Omental fat pad (tissue), 4 donors: Measurements from ENCODE around the gene THY1. TPM values are rescaled to one million over a fixed set of nuclear protein-coding genes. Genes with fewer than 3 reads are reported as not detected.

ENCODE experiments used
- ATAC-seq: fragments of 150-250 bp; one replicate; pipeline ENCODE4 v1.9.1; 2016; ENCODE audit warnings: mild to moderate bottlenecking, moderate library complexity; ENCODE audit not compliant: low FRiP score
- DNase-seq: peaks from one replicate; pipeline ENCODE4 v3.0.0-alpha.2; 2019; ENCODE audit warnings: low spot score
- total RNA-seq, 4 donors: library from RNA; depleted of rRNA; stranded (reverse); fragments of >200 nt; gene quantifications; one replicate each; pipeline ENCODE4 v1.1.0, GENCODE V29; 2016
- TF ChIP-seq, protein P1 (sequence below), 3 donors: fragments of 450-650 bp; IDR thresholded peaks; one replicate each; pipeline ENCODE4 v1.5.1; 2016 to 2017; ENCODE audit warnings: antibody characterized with exemption in 3 of 3, mild to moderate bottlenecking in 3 of 3, moderate library complexity in 2 of 3

The THY1 gene
- 10 to 100 TPM; 12.0 to 71.5 (median 33.3) TPM for total RNA-seq

DNA sequence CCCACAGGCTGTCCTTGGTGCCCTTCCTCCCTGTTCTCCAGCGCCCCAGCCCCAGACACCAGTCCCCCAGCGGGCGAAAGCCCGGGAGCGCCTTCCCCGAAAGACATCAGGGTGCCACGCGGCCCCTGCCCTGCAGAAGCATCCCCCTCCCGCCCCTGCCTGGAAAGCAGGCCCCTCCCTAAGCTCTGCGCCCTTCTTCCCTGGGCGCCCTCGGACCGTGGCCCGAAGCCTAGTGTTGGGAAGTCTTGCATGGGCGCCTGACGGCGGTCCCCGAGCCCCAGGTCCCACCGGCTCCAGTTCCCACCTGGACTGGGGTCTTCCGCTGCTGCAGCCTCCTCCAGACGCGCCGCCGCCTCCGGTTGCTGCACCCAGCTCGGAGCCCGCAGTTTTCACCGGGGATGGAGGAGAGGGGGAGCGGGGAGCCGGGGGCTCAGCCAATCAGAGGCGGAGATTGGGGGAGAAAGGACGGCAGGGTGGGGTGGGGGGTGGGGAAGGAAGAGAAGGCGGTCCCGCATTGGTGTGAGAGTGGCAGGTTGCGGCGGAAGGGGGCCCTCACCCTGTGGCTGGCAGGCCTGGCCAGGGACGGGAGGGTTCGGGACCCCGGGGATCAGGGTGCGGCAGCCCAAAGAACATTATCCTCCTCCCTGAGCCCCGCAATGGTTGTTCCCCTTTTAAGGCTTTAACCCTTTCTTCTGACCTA lies at the start of gene THY1:
THY1 (minus strand) TSS at position 364 of the 700 bp plus-strand sequence. CDS start 2,267 bp downstream, outside the sequence.
- TF ChIP-seq, protein P1, sequence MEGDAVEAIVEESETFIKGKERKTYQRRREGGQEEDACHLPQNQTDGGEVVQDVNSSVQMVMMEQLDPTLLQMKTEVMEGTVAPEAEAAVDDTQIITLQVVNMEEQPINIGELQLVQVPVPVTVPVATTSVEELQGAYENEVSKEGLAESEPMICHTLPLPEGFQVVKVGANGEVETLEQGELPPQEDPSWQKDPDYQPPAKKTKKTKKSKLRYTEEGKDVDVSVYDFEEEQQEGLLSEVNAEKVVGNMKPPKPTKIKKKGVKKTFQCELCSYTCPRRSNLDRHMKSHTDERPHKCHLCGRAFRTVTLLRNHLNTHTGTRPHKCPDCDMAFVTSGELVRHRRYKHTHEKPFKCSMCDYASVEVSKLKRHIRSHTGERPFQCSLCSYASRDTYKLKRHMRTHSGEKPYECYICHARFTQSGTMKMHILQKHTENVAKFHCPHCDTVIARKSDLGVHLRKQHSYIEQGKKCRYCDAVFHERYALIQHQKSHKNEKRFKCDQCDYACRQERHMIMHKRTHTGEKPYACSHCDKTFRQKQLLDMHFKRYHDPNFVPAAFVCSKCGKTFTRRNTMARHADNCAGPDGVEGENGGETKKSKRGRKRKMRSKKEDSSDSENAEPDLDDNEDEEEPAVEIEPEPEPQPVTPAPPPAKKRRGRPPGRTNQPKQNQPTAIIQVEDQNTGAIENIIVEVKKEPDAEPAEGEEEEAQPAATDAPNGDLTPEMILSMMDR (IDR thresholded peaks at IDR 0.05) = no peak
- ATAC-seq = no peak
- DNase-seq = no peak

DNA sequence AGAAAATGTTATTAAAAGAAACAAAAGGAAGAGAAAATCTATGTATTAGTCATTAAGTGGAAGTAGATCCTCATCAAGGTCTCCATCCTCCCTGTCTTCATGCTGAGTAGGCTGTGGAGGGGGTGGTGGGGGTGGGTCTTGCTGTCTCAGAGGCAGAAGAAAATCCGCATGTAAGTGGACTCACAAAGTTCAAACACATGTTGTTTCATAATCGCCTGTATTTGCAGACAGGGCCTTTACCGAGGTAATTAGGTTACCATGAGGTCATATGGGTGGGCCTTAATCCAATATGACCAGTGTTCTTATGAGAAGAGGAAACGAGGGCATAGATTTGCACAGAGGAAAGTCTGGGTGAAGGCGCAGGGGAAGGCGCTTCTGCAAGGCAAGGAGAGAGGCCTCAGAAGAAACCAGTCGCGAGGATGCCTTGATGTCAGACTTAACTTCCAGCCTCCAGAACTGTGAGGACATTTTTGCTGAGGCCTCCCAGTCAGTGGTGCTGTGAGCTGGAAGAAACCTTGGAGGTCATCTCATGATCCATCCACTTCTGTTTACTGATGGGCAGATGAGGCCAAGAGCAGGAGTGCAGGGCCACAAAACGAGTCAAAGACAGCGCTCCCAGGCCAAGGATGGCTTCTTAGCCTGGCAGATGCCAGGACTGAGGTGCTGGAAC lies 49.3 kb upstream of the THY1 start:
- DNase-seq (no peak), ATAC-seq (no peak)
- TF ChIP-seq, protein P1 (IDR thresholded peaks at IDR 0.05) = no peak

DNA sequence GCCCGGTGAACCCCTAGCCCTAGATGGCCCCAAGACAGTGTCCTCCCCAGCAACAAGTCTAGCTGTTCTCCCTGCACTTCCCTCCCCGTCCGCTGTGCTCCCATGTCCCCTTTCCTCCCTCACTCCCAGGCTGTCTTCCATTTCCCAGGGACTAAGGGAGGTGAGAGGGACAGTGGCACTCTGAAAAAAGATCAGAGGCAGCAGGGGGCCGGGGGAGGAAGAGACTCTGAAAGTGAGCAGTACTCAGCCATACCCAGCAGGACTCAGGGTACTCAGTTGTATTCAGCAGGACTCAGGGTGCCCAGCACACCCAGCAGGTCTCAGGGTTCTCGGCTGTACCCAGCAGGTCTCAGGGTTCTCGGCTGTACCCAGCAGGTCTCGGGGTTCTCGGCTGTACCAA lies 48.4 kb upstream of the THY1 start:
- ATAC-seq (no peak), DNase-seq (no peak)
- TF ChIP-seq, protein P1 (IDR thresholded peaks at IDR 0.05) = no peak

DNA sequence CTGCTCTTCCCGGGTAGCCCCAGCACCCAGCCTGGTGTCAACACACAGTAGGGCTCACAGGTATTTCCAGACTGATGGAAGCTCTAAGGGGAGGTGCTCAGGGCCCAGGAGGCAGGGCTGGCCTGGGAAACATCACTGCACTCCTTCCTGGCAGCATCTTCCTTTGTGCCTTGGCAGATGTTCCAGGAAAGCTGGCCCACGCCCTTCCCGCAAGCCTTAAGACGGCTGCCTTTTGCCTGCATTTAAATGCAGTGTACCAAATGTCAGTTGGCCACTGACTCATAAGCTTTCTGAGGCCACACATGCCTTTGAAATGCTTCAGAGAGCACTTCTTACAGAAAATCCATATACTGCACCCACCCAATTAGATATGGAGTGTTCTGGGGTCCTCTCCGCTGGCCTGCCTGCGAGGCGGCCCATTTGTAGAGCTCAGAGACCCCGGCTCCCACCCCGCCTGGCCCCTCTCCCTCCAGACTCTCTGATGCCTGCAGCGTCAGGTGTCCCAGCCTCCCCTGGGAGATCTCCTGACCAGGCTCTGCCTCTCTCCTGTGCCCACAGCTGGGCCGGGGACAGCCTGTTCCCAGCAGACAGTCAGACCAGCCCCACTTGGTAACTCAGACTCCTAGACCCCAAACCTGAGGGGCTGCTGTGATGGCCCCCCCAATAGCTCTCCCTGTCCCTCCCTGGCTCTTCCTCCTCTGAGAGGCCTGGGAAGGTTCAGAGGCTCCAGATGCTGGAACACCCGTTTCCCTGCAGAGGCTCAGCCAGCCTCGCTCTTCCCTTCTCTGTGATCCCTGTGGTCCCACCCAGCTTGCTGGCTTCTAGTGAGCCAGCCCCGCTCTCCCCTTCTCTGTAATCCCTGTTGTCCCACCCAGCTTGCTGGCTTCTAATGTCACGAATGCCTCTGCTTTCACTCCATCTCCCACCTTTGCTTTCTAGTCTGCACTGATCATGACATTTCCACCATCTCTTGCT lies 47.6 kb upstream of the THY1 start:
- DNase-seq (no peak), ATAC-seq (peak; percentile 79)
- TF ChIP-seq, protein P1 (IDR thresholded peaks at IDR 0.05) = no peak

DNA sequence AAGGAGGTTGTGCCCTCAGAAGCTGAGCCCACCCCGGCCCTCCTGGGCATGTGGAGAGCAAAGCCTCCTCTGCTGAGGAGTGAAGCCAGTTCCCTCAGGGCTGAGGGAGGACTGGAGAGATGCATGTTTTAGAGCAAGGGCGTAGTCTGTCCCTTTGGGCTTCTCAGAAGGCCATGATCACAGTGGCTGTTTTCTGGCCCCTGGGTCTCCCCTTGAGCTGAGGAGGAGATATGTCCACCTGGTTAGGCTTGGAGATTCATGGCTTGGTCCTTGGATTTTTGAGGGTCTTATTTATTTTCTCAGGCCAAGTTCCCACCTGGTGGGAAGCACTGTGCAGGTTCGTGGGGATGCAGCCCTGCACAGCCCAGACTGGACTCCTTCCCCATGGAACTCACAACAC lies 46.5 kb upstream of the THY1 start:
- ATAC-seq = no peak
- DNase-seq = no peak
- TF ChIP-seq, protein P1 (IDR thresholded peaks at IDR 0.05) = no peak

DNA sequence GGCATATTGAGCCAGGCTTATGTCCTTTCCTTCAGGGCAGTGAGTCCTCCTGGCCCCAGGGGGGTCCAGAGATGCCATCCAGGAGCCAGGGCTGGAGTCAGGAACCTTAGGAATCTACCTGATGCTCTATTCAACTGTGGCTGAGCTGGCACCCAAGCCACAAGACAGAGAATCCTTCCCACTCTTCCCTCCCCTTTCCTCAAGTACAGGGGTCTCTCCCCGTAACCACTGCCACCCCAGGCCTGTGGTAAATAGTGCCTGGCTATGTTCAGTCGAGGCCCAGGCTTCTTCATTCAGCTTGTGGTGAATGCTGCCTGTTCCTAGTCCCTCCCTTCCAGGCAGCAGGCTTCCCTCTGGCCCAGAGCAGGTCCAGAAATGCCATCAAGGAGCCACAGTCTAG lies 45.5 kb upstream of the THY1 start:
- TF ChIP-seq, protein P1 (IDR thresholded peaks at IDR 0.05) = no peak

More for the DNA sequence above, 45.5 kb upstream of the THY1 start:
- ATAC-seq (no peak), DNase-seq (no peak)
